DND-41 (cell line): ENCODE data around the gene MICAL2.

Experiments used
- ATAC-seq: fragments of 200-7000 bp; cut with Tn5 transposase; 3 replicates; pipeline ENCODE4 v1.9.1; 2021; ENCODE audit warnings: low read depth; ENCODE audit not compliant: insufficient read depth
- DNase-seq: peaks from one replicate; pipeline ENCODE4 v3.0.0-alpha.2; 2020
- H2AFZ ChIP-seq: 2 replicates; pipeline ENCODE4 v1.6.0; 2012; ENCODE audit warnings: low read depth, low read length
- H3K27ac ChIP-seq: 2 replicates; pipeline ENCODE4 v1.5.1; 2012; ENCODE audit warnings: low read length, inconsistent platforms
- H3K27me3 ChIP-seq: fragments of 200-600 bp; sonication (generic); 2 replicates; pipeline ENCODE4 v1.6.0; 2012; ENCODE audit warnings: low read length, mild to moderate bottlenecking, inconsistent platforms; ENCODE audit not compliant: insufficient read depth, poor library complexity
- H3K36me3 ChIP-seq: 2 replicates; pipeline ENCODE4 v1.5.1; 2012; ENCODE audit warnings: low read length, inconsistent platforms; ENCODE audit not compliant: insufficient read depth
- H3K4me1 ChIP-seq: 2 replicates; pipeline ENCODE4 v1.5.1; 2012; ENCODE audit warnings: mild to moderate bottlenecking, low read length; ENCODE audit not compliant: insufficient read depth
- H3K4me2 ChIP-seq: 2 replicates; pipeline ENCODE4 v1.6.0; 2012; ENCODE audit warnings: mild to moderate bottlenecking, moderate library complexity, low read length, inconsistent platforms; ENCODE audit not compliant: insufficient read depth
- H3K4me3 ChIP-seq, 2 experiments: fragments of 200-600 bp in 1 of 2; shearing (Covaris generic) in 1 of 2; 2 replicates each; pipeline ENCODE4 v1.5.1; 2012 to 2016; ENCODE audit warnings: inconsistent platforms in 2 of 2, low read length in 2 of 2, mild to moderate bottlenecking in 2 of 2, low read depth in 1 of 2, moderate library complexity in 1 of 2
- H3K79me2 ChIP-seq: 2 replicates; pipeline ENCODE4 v1.6.0; 2012; ENCODE audit warnings: low read length, inconsistent platforms; ENCODE audit not compliant: insufficient read depth
- H3K9ac ChIP-seq: 2 replicates; pipeline ENCODE4 v1.6.0; 2012; ENCODE audit warnings: low read depth, mild to moderate bottlenecking, inconsistent platforms, low read length, moderate library complexity
- H3K9me3 ChIP-seq: 2 replicates; pipeline ENCODE4 v1.5.1; 2012; ENCODE audit warnings: low read length, moderate library complexity, mild to moderate bottlenecking, inconsistent platforms; ENCODE audit not compliant: insufficient read depth, severe bottlenecking
- H4K20me1 ChIP-seq: 2 replicates; pipeline ENCODE4 v1.6.0; 2012; ENCODE audit warnings: low read length; ENCODE audit not compliant: insufficient read depth
- CTCF ChIP-seq: IDR thresholded peaks from 2 replicates; pipeline ENCODE4 v1.5.1; 2012; ENCODE audit warnings: borderline replicate concordance, low read length, moderate library complexity, mild to moderate bottlenecking; ENCODE audit not compliant: poor library complexity, severe bottlenecking; ENCODE audit errors: extremely low read depth
- EZH2 ChIP-seq: IDR thresholded peaks from 3 replicates; pipeline ENCODE4 v1.6.1; 2012; ENCODE audit warnings: borderline replicate concordance, low read depth, mild to moderate bottlenecking, moderate library complexity, low read length, inconsistent platforms; ENCODE audit not compliant: severe bottlenecking

MICAL2 gene

GRCh38 chr11:12158909-12159308 is 48.5 kb downstream of the MICAL2 start:
- DNase-seq (no peak), ATAC-seq (no peak)
- Histone ChIP-seq H3K36me3 (no peaks in the 10 kb centered on the region), H3K79me2 (no peaks in the 10 kb centered on the region), H3K4me2 (no peak overlapping the region), H3K9me3 (no peaks in the 10 kb centered on the region), H2AFZ (no peak overlapping the region), H3K4me3 (no peak overlapping the region), H4K20me1 (no peaks in the 10 kb centered on the region), H3K27ac (no peak overlapping the region), H3K27me3 (no peaks in the 10 kb centered on the region), H3K4me1 (peaks cover 19% of the 10 kb centered on the region), H3K9ac (no peak overlapping the region)
- TF ChIP-seq EZH2 (no peak), CTCF (no peak)

- Histone ChIP-seq H3K36me3 (no peaks in the 10 kb centered on the region), H3K27ac (no peak overlapping the region), H3K9me3 (no peaks in the 10 kb centered on the region), H3K79me2 (no peaks in the 10 kb centered on the region), H4K20me1 (no peaks in the 10 kb centered on the region), H3K27me3 (no peaks in the 10 kb centered on the region), H3K4me1 (peaks cover 19% of the 10 kb centered on the region), H2AFZ (no peak overlapping the region), H3K9ac (no peak overlapping the region), H3K4me2 (no peak overlapping the region), H3K4me3 (no peak overlapping the region)
- ATAC-seq (no peak), DNase-seq (no peak)
- no peak for TF ChIP-seq EZH2
These were observed 49.1 kb downstream of the MICAL2 start for GRCh38 chr11:12159351-12160099.

GRCh38 chr11:12160231-12160630 is 49.8 kb downstream of the MICAL2 start:
- no peak overlapping the region for H2AFZ ChIP-seq

More at GRCh38 chr11:12160231-12160630, 49.8 kb downstream of the MICAL2 start:
- peaks cover 19% of the 10 kb centered on the region for H3K4me1 ChIP-seq
- H3K4me2 ChIP-seq, result no peak overlapping the region
- no peak for ATAC-seq
- no peak overlapping the region for H3K4me3 ChIP-seq
- H3K27ac ChIP-seq, result no peak overlapping the region
- no peak for TF ChIP-seq CTCF
- TF ChIP-seq EZH2, result no peak
- H3K27me3 ChIP-seq, result no peaks in the 10 kb centered on the region
- H4K20me1 ChIP-seq, result no peaks in the 10 kb centered on the region
- no peak overlapping the region for H3K9ac ChIP-seq
- H3K36me3 ChIP-seq, result no peaks in the 10 kb centered on the region
- no peak for DNase-seq
- H3K9me3 ChIP-seq, result no peaks in the 10 kb centered on the region
- no peaks in the 10 kb centered on the region for H3K79me2 ChIP-seq
